Keratinocyte (primary cell): ENCODE measurements around the gene DDX54. TPM values are rescaled to one million over a fixed set of nuclear protein-coding genes. Genes with fewer than 3 reads are reported as not detected.

Experiments used
- DNase-seq: peaks from one replicate; pipeline ENCODE4 v3.0.0-alpha.2; 2011; ENCODE audit warnings: low read depth, missing footprints, low spot score
- FAIRE-seq: peaks from 2 replicates; lab custom pipeline; 2011; peaks lifted over from hg19 to GRCh38; lab: Jason Lieb, UNC
- H2AFZ ChIP-seq: 2 replicates; pipeline ENCODE4 v1.6.0; 2012; ENCODE audit warnings: low read length, control low read depth, inconsistent platforms; ENCODE audit not compliant: control insufficient read depth
- H3K27ac ChIP-seq: 2 replicates; pipeline ENCODE4 v1.5.1; 2011; ENCODE audit warnings: low read length; ENCODE audit not compliant: control insufficient read depth, insufficient read depth
- H3K27me3 ChIP-seq: 3 replicates; pipeline ENCODE4 v1.6.0; 2011; ENCODE audit warnings: low read length; ENCODE audit not compliant: control insufficient read depth, insufficient read depth; ENCODE audit errors: extremely low read depth
- H3K36me3 ChIP-seq, 2 experiments: 2 replicates in 1 of 2; 3 replicates in 1 of 2; pipeline ENCODE4 v1.5.1; 2011; ENCODE audit warnings: low read length in 2 of 2, mild to moderate bottlenecking in 1 of 2; ENCODE audit not compliant: control insufficient read depth in 2 of 2, insufficient read depth in 2 of 2; ENCODE audit errors: extremely low read depth in 1 of 2
- H3K4me1 ChIP-seq: 3 replicates; pipeline ENCODE4 v1.5.1; 2011; ENCODE audit warnings: low read length; ENCODE audit not compliant: control insufficient read depth, insufficient read depth; ENCODE audit errors: extremely low read depth
- H3K4me2 ChIP-seq: 3 replicates; pipeline ENCODE4 v1.6.0; 2011; ENCODE audit warnings: low read depth, low read length; ENCODE audit not compliant: control insufficient read depth, insufficient read depth; ENCODE audit errors: extremely low read depth
- H3K4me3 ChIP-seq, 3 experiments: fragments of 200-600 bp in 1 of 3; sonication (generic) in 1 of 3; 2 replicates in 2 of 3; 3 replicates in 1 of 3; pipeline ENCODE4 v1.5.1; 2011 to 2016; ENCODE audit warnings: low read length in 3 of 3, mild to moderate bottlenecking in 3 of 3, control low read depth in 2 of 3, inconsistent platforms in 1 of 3, low read depth in 1 of 3, mixed read lengths in 1 of 3, mixed run types in 1 of 3, moderate library complexity in 1 of 3; ENCODE audit not compliant: control insufficient read depth in 2 of 3, insufficient read depth in 2 of 3; ENCODE audit errors: extremely low read depth in 1 of 3
- H3K79me2 ChIP-seq: 2 replicates; pipeline ENCODE4 v1.6.0; 2012; ENCODE audit warnings: low read length; ENCODE audit not compliant: control insufficient read depth, insufficient read depth
- H3K9ac ChIP-seq: 3 replicates; pipeline ENCODE4 v1.6.0; 2011; ENCODE audit warnings: low read length; ENCODE audit not compliant: control insufficient read depth, insufficient read depth; ENCODE audit errors: extremely low read depth
- H3K9me1 ChIP-seq: 3 replicates; pipeline ENCODE4 v1.6.0; 2011; ENCODE audit warnings: low read length; ENCODE audit not compliant: control insufficient read depth, insufficient read depth; ENCODE audit errors: extremely low read depth
- H3K9me3 ChIP-seq: 2 replicates; pipeline ENCODE4 v1.5.1; 2012; ENCODE audit warnings: low read depth, low read length; ENCODE audit not compliant: control insufficient read depth
- H4K20me1 ChIP-seq: 3 replicates; pipeline ENCODE4 v1.6.0; 2011; ENCODE audit warnings: low read length; ENCODE audit not compliant: control insufficient read depth, insufficient read depth; ENCODE audit errors: extremely low read depth
- EZH2 ChIP-seq: IDR thresholded peaks from one replicate; pipeline ENCODE4 v1.6.1; 2012; ENCODE audit warnings: inconsistent platforms, mild to moderate bottlenecking, low read length, moderate library complexity
- dilution Hi-C: fragments of 300-500 bp; cut with MboI; formaldehyde crosslinking; loops from one replicate; pipeline ENCODE4 v1.7.0; 2020; ENCODE audit warnings: low sequenced_read_pairs; ENCODE audit not compliant: extremely low pct_ligation_motif_present
- polyA plus RNA-seq, 5 experiments: library from polyadenylated mRNA; depleted of rRNA in 3 of 5; stranded (reverse) in 3 of 5; stranded (forward) in 1 of 5; unstranded in 1 of 5; fragments of >200 nt; gene quantifications; 1 replicate in 1 of 5; 2 replicates in 3 of 5; 3 replicates in 1 of 5; pipeline versions ENCODE4 v1.2.1 to v1.2.3, GENCODE V29; 2011 to 2012; ENCODE audit warnings: missing spikeins in 2 of 5, low read depth in 1 of 5, low replicate concordance in 1 of 5
- TF ChIP-seq, protein P1 (sequence below), 3 experiments: IDR thresholded peaks in 1 of 3; conservative IDR thresholded peaks in 1 of 3; optimal IDR thresholded peaks in 1 of 3; 2 replicates in 2 of 3; 3 replicates in 1 of 3; pipeline versions ENCODE3 to v1.5.1; 2011; ENCODE audit warnings: low read length in 3 of 3, mild to moderate bottlenecking in 3 of 3, moderate library complexity in 2 of 3, control low read depth in 1 of 3, inconsistent platforms in 1 of 3; ENCODE audit not compliant: insufficient read depth in 2 of 3; ENCODE audit errors: extremely low read depth in 1 of 3

The DDX54 gene
- polyA plus RNA-seq, 1 donor (not counting 4 experiments of a cell fraction or from before 2014, with no cell fraction given): 44.6 TPM

DNA sequence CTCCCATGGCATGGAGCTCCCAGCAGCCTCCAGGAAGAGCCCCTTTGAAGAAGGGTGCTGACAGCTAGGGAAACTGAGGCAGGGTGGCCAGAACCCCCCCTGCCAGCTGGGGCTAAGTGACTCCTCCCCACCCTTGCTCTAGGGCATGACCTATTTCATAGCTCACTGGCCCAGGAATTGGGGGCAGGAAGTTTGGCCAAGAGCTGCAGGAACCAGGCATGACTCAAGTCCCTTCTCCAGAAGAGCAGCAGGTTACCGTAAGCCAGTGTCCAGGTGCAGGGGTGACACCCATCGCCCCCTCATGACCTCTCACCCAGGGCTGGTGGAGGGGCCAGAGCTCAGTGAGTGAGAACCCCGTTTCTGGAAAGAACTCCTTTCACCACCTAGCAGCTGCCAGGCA, 51.6 kb downstream of the DDX54 start:
- FAIRE-seq (no peak), DNase-seq (no peak)
- H3K4me2 ChIP-seq: no peak overlapping the region
- H2AFZ ChIP-seq: no peak overlapping the region
- H3K4me3 ChIP-seq: no peak overlapping the region
- no peak overlapping the region for H3K27ac ChIP-seq
- H3K36me3 ChIP-seq: no peaks in the 10 kb centered on the region
- dilution Hi-C loops: no loop called here
- H4K20me1 ChIP-seq: no peaks in the 10 kb centered on the region
- no peak overlapping the region for H3K9ac ChIP-seq
- peaks cover 19% of the 10 kb centered on the region for H3K27me3 ChIP-seq
- H3K79me2 ChIP-seq: no peaks in the 10 kb centered on the region
- no peaks in the 10 kb centered on the region for H3K9me3 ChIP-seq
- H3K4me1 ChIP-seq: no peaks in the 10 kb centered on the region
- H3K9me1 ChIP-seq: no peaks in the 10 kb centered on the region
- no peak for TF ChIP-seq EZH2
- TF ChIP-seq, protein P1, sequence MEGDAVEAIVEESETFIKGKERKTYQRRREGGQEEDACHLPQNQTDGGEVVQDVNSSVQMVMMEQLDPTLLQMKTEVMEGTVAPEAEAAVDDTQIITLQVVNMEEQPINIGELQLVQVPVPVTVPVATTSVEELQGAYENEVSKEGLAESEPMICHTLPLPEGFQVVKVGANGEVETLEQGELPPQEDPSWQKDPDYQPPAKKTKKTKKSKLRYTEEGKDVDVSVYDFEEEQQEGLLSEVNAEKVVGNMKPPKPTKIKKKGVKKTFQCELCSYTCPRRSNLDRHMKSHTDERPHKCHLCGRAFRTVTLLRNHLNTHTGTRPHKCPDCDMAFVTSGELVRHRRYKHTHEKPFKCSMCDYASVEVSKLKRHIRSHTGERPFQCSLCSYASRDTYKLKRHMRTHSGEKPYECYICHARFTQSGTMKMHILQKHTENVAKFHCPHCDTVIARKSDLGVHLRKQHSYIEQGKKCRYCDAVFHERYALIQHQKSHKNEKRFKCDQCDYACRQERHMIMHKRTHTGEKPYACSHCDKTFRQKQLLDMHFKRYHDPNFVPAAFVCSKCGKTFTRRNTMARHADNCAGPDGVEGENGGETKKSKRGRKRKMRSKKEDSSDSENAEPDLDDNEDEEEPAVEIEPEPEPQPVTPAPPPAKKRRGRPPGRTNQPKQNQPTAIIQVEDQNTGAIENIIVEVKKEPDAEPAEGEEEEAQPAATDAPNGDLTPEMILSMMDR (optimal IDR thresholded peaks at IDR 0.05 in 1 of 3, IDR thresholded peaks at IDR 0.05 in 1 of 3, conservative IDR thresholded peaks at IDR 0.05 in 1 of 3; ENCODE audit: extremely low read depth in 1 of 3, insufficient read depth in 2 of 3, low read length in 3 of 3): no peak

DNA sequence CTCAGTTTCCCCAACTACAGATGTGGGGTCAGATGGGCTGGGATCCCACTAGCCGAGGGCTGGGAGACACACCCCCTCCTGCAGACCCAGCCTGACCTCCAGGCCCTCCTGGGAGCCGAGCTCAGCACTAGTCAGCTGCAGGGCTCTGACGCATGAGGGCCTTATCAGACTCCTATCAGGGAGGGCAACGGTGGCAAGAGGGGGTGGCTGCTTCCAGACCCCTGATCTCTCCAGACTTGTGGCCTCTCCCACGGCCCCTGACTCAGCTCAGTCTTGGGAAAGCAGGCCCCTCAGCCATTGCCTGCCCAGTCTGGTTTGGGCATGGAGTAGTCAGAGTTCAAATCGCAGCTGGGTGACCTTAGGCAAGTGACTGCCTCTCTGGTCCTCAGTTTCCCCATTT, 52.2 kb downstream of the DDX54 start:
- H3K4me3 ChIP-seq: no peak overlapping the region
- H3K9me1 ChIP-seq: no peaks in the 10 kb centered on the region
- TF ChIP-seq EZH2: no peak
- TF ChIP-seq, protein P1 (optimal IDR thresholded peaks at IDR 0.05 in 1 of 3, IDR thresholded peaks at IDR 0.05 in 1 of 3, conservative IDR thresholded peaks at IDR 0.05 in 1 of 3; ENCODE audit: extremely low read depth in 1 of 3, insufficient read depth in 2 of 3, low read length in 3 of 3): no peak
- peaks cover 19% of the 10 kb centered on the region for H3K27me3 ChIP-seq
- no peak for DNase-seq
- H3K79me2 ChIP-seq: no peaks in the 10 kb centered on the region
- H3K4me1 ChIP-seq: no peaks in the 10 kb centered on the region
- dilution Hi-C loops: no loop called here
- no peaks in the 10 kb centered on the region for H3K9me3 ChIP-seq
- no peak for FAIRE-seq
- no peak overlapping the region for H3K9ac ChIP-seq
- no peaks in the 10 kb centered on the region for H3K36me3 ChIP-seq
- H3K4me2 ChIP-seq: no peak overlapping the region
- H2AFZ ChIP-seq: no peak overlapping the region
- H4K20me1 ChIP-seq: no peaks in the 10 kb centered on the region
- no peak overlapping the region for H3K27ac ChIP-seq
